ENCODE results near the gene BRCA1. TPM values are rescaled to one million over a fixed set of nuclear protein-coding genes. Genes with fewer than 3 reads are reported as not detected.

The BRCA1 gene
- total RNA-seq, 4 donors from 2014 or later = 6.3 to 20.7 (median 9.8) TPM

- intact Hi-C loops (cut with DNase I) = no loop called here
Observed at GRCh38 chr17:43070872-43071271, 54.3 kb downstream of the BRCA1 start.

GRCh38 chr17:43070257-43070656, 54.9 kb downstream of the BRCA1 start:
- DNase-seq = no peak
- Histone ChIP-seq H3K4me3 (no peak overlapping the region), H3K9me3 (no peaks in the 10 kb centered on the region), H3K27me3 (no peaks in the 10 kb centered on the region), H3K36me3 (peaks cover 0 to 9% (median 6%) of the 10 kb centered on the region in 3 donors), H3K27ac (no peak overlapping the region), H3K4me1 (no peaks in the 10 kb centered on the region)
- intact Hi-C loops (cut with DNase I) = no loop called here
- TF ChIP-seq POLR2A (IDR thresholded peaks at IDR 0.05) (no peak), CTCF (IDR thresholded peaks at IDR 0.05) (no peak)
- WGBS, 2 donors = 59 to 86% methylated on average over 1 of the region's 1 CpG

More at GRCh38 chr17:43070872-43071271, 54.3 kb downstream of the BRCA1 start:
- H3K9me3 ChIP-seq = no peaks in the 10 kb centered on the region
- peaks cover 0 to 15% (median 6%) of the 10 kb centered on the region in 3 donors for H3K36me3 ChIP-seq
- TF ChIP-seq CTCF (IDR thresholded peaks at IDR 0.05) (no peak), POLR2A (IDR thresholded peaks at IDR 0.05) (no peak)
- 88 to 91% methylated on average over 1 of the region's 1 CpG for WGBS, 2 donors
- H3K27me3 ChIP-seq = no peaks in the 10 kb centered on the region
- no peak overlapping the region for H3K27ac ChIP-seq
- no peak for DNase-seq
- H3K4me3 ChIP-seq = no peak overlapping the region
- no peaks in the 10 kb centered on the region for H3K4me1 ChIP-seq

- peaks cover 0 to 9% (median 6%) of the 10 kb centered on the region in 3 donors for H3K36me3 ChIP-seq
- no peaks in the 10 kb centered on the region for H3K4me1 ChIP-seq
- intact Hi-C loops (cut with DNase I) = no loop called here
- no peak for DNase-seq
- no peaks in the 10 kb centered on the region for H3K27me3 ChIP-seq
- no peaks in the 10 kb centered on the region for H3K9me3 ChIP-seq
- TF ChIP-seq CTCF (IDR thresholded peaks at IDR 0.05) = no peak
- TF ChIP-seq POLR2A (IDR thresholded peaks at IDR 0.05) = no peak
- no peak overlapping the region for H3K4me3 ChIP-seq
- no peak overlapping the region for H3K27ac ChIP-seq
- 84 to 89% methylated on average over 3 of the region's 3 CpGs for WGBS, 2 donors
Observed at GRCh38 chr17:43069368-43069898, 55.7 kb downstream of the BRCA1 start.

- intact Hi-C loops (cut with DNase I) = no loop called here
- no peak overlapping the region for H3K27ac ChIP-seq
- peaks cover 0 to 9% (median 6%) of the 10 kb centered on the region in 3 donors for H3K36me3 ChIP-seq
- H3K27me3 ChIP-seq = no peaks in the 10 kb centered on the region
- 91 to 92% methylated on average over 6 of the region's 6 CpGs for WGBS, 2 donors
- DNase-seq = no peak
- TF ChIP-seq CTCF (IDR thresholded peaks at IDR 0.05) (no peak), POLR2A (IDR thresholded peaks at IDR 0.05) (no peak)
- H3K4me3 ChIP-seq = no peak overlapping the region
- no peaks in the 10 kb centered on the region for H3K9me3 ChIP-seq
- no peaks in the 10 kb centered on the region for H3K4me1 ChIP-seq
Observed at GRCh38 chr17:43068570-43069367, 56.4 kb downstream of the BRCA1 start.

GRCh38 chr17:43062984-43063638, 62.1 kb downstream of the BRCA1 start:
- WGBS, 2 donors = 88 to 96% methylated on average over 6 to 10 of the region's 10 CpGs
- peaks cover 0 to 13% (median 0%) of the 10 kb centered on the region in 3 donors for H3K36me3 ChIP-seq
- intact Hi-C loops (cut with DNase I) = no loop called here
- TF ChIP-seq CTCF (IDR thresholded peaks at IDR 0.05) (no peak), POLR2A (IDR thresholded peaks at IDR 0.05) (no peak)
- H3K4me1 ChIP-seq = no peaks in the 10 kb centered on the region
- H3K27ac ChIP-seq = no peak overlapping the region
- no peak for DNase-seq
- no peaks in the 10 kb centered on the region for H3K27me3 ChIP-seq
- no peaks in the 10 kb centered on the region for H3K9me3 ChIP-seq
- H3K4me3 ChIP-seq = no peak overlapping the region

Data from esophagus squamous epithelium (tissue), 5 donors.